ENCODE results near the gene PRDM16. TPM values are rescaled to one million over a fixed set of nuclear protein-coding genes. Genes with fewer than 3 reads are reported as not detected.

The PRDM16 gene
- total RNA-seq, 1 donor from 2014 or later = 0.43 TPM

DNA sequence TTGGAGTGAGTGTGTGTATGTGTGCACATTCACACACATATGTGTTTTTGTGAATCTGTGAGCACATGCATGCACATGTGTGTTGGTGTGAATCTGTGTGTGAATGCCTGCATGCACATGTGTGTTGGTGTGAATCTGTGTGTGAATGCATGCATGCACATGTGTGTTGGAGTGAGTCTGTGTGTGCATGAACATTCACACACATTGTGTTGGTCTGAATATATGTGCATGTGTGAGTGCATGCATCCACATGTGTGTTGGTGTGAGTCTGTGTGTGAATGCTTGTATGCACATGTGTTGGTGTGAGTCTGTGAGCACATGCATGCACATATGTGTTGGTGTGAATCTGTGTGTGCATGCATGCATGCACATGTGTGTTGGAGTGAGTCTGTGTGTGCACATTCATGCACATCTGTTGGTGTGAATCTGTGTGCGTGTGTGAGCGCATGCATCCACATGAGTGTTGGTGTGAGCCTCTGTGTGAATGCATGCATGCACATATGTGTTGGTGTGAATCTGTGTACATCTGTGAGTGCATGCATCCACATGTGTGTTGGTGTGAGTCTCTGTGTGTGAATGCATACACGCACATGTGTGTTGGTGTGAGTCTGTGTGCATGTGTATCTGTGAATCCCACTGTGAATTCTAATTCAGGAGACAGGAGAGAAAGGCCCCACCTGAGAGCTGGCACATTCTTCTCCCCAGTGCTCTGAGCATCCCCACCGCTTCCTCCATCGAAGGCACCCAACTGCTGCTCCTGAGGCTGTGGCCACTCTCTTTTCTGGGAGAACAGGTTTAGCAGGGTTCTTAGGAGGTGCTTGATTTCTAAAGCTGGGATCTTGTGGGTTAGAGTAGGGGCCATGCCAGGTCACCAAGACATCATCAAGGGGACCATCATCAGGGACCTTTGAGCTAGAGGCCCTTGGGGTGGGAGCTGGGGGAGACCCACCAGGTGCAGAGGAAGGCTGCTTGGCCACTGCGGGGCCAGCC lies 267.9 kb downstream of the PRDM16 start:
- no peaks in the 10 kb centered on the region for H3K27me3 ChIP-seq (ENCODE audit: insufficient read depth, low read length)
- no peak for DNase-seq (ENCODE audit: low read depth)
- Mint-ChIP-seq H3K9me3 (ENCODE audit: unreplicated experiment) (peaks cover 5% of the 10 kb centered on the region), H3K4me1 (ENCODE audit: low read depth, unreplicated experiment) (no peaks in the 10 kb centered on the region), H3K36me3 (ENCODE audit: low read depth, unreplicated experiment) (peaks cover 2% of the 10 kb centered on the region), H3K27ac (ENCODE audit: unreplicated experiment) (no peak overlapping the region), H3K4me3 (ENCODE audit: unreplicated experiment) (no peak overlapping the region), H3K27me3 (ENCODE audit: low read depth, unreplicated experiment) (peaks cover 38% of the 10 kb centered on the region)
- H3K27ac ChIP-seq (ENCODE audit: low read depth, low read length) = no peak overlapping the region
- H3K36me3 ChIP-seq (ENCODE audit: insufficient read depth, low read length) = no peaks in the 10 kb centered on the region
- no peak overlapping the region for H3K9ac ChIP-seq (ENCODE audit: low read length)
- TF ChIP-seq, protein P1, sequence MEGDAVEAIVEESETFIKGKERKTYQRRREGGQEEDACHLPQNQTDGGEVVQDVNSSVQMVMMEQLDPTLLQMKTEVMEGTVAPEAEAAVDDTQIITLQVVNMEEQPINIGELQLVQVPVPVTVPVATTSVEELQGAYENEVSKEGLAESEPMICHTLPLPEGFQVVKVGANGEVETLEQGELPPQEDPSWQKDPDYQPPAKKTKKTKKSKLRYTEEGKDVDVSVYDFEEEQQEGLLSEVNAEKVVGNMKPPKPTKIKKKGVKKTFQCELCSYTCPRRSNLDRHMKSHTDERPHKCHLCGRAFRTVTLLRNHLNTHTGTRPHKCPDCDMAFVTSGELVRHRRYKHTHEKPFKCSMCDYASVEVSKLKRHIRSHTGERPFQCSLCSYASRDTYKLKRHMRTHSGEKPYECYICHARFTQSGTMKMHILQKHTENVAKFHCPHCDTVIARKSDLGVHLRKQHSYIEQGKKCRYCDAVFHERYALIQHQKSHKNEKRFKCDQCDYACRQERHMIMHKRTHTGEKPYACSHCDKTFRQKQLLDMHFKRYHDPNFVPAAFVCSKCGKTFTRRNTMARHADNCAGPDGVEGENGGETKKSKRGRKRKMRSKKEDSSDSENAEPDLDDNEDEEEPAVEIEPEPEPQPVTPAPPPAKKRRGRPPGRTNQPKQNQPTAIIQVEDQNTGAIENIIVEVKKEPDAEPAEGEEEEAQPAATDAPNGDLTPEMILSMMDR (IDR thresholded peaks at IDR 0.05; ENCODE audit: insufficient read depth, low read depth, low read length) = no peak
- no peak for TF ChIP-seq EZH2 (IDR thresholded peaks at IDR 0.05; ENCODE audit: insufficient read depth, low read length)
- H3K4me1 ChIP-seq (ENCODE audit: insufficient read depth, low read length) = no peaks in the 10 kb centered on the region
- H3K4me3 ChIP-seq (ENCODE audit: insufficient read depth, low read depth, low read length) = no peak overlapping the region
- no peak for FAIRE-seq
- H2AFZ ChIP-seq (ENCODE audit: low read depth, low read length) = no peak overlapping the region
- H3K9me3 ChIP-seq (ENCODE audit: insufficient read depth, low read depth, low read length) = no peaks in the 10 kb centered on the region
- H4K20me1 ChIP-seq (ENCODE audit: insufficient read depth, low read length) = peaks cover 13% of the 10 kb centered on the region
- no peak overlapping the region for H3K4me2 ChIP-seq (ENCODE audit: low read length)
- no peaks in the 10 kb centered on the region for H3K79me2 ChIP-seq (ENCODE audit: insufficient read depth, low read length)

- H3K4me1 Mint-ChIP-seq (ENCODE audit: low read depth, unreplicated experiment) = no peaks in the 10 kb centered on the region
- no peak for DNase-seq (ENCODE audit: low read depth)
- H3K79me2 ChIP-seq (ENCODE audit: insufficient read depth, low read length) = no peaks in the 10 kb centered on the region
- no peaks in the 10 kb centered on the region for H3K36me3 ChIP-seq (ENCODE audit: insufficient read depth, low read length)
- peaks cover 35% of the 10 kb centered on the region for H3K27me3 Mint-ChIP-seq (ENCODE audit: low read depth, unreplicated experiment)
- H2AFZ ChIP-seq (ENCODE audit: low read depth, low read length) = no peak overlapping the region
- TF ChIP-seq EZH2 (IDR thresholded peaks at IDR 0.05; ENCODE audit: insufficient read depth, low read length) = no peak
- TF ChIP-seq, protein P1 (IDR thresholded peaks at IDR 0.05; ENCODE audit: insufficient read depth, low read depth, low read length) = no peak
- H3K9me3 Mint-ChIP-seq (ENCODE audit: unreplicated experiment) = peaks cover 5% of the 10 kb centered on the region
- H3K36me3 Mint-ChIP-seq (ENCODE audit: low read depth, unreplicated experiment) = peaks cover 2% of the 10 kb centered on the region
- no peak overlapping the region for H3K9ac ChIP-seq (ENCODE audit: low read length)
- H3K9me3 ChIP-seq (ENCODE audit: insufficient read depth, low read depth, low read length) = no peaks in the 10 kb centered on the region
- no peaks in the 10 kb centered on the region for H3K27me3 ChIP-seq (ENCODE audit: insufficient read depth, low read length)
- H3K4me2 ChIP-seq (ENCODE audit: low read length) = no peak overlapping the region
- no peak overlapping the region for H3K4me3 ChIP-seq (ENCODE audit: insufficient read depth, low read depth, low read length)
- H3K27ac ChIP-seq (ENCODE audit: low read depth, low read length) = no peak overlapping the region
- H3K27ac Mint-ChIP-seq (ENCODE audit: unreplicated experiment) = no peak overlapping the region
- no peak for FAIRE-seq
- peaks cover 13% of the 10 kb centered on the region for H4K20me1 ChIP-seq (ENCODE audit: insufficient read depth, low read length)
- no peak overlapping the region for H3K4me3 Mint-ChIP-seq (ENCODE audit: unreplicated experiment)
- no peaks in the 10 kb centered on the region for H3K4me1 ChIP-seq (ENCODE audit: insufficient read depth, low read length)
Measured at GRCh38 chr1:3337798-3338724, 269.1 kb downstream of the PRDM16 start.

All from astrocyte (in vitro differentiated cells and primary cell).